Hindlimb muscle (tissue), 1 donor: Measurements from ENCODE around the gene RAPH1. TPM values are rescaled to one million over a fixed set of nuclear protein-coding genes. Genes with fewer than 3 reads are reported as not detected.
"Not testable (repeated sequence)": the region's sequence is repeated elsewhere in the genome, so short reads cannot be mapped to it uniquely, and the experiment has no call there.

Source experiments
- DNase-seq: peaks from one replicate; pipeline ENCODE4 v3.0.0-alpha.2; 2013
- polyA plus RNA-seq: library from polyadenylated mRNA; unstranded; fragments of 120-200 nt; gene quantifications from one replicate; pipeline ENCODE4 v1.2.1, GENCODE V29; 2013; ENCODE audit not compliant: insufficient read length

The RAPH1 gene
- polyA plus RNA-seq, 1 donor = 40.2 TPM

DNA sequence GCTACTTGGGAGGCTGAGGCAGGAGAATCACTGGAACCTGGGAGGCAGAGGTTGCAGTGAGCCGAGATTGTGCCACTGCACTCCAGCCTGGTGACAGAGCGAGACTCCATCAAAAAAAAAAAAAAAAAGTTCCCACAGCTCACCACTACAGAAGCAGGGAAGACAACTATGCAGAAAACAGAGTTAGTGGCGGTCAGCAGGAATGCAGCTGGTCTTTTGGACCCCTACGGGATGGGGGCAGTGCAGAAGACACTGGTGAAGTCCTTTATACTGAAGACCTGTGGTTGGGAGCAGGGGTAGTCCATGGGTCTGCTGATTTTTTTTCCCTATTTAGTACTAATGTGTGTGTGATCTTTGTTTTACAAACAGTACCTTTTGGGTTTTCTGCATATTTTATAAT, 105.5 kb downstream of the RAPH1 start:
- not testable (repeated sequence) for DNase-seq

DNA sequence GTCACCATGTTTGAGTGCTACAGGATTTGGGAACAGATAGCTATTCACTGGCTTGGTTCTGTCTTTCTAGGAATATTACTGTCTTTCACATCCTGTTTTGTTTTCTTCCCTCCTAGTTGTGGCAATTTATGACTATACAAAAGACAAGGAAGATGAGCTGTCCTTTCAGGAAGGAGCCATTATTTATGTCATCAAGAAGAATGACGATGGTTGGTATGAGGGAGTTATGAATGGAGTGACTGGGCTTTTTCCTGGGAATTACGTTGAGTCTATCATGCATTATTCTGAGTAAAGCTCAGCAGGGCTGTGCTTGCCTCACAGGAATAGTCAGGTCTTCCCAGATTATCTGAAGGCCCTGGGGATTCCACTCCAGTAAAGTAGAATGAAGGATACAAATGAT, 108.0 kb downstream of the RAPH1 start:
- no peak for DNase-seq

DNA sequence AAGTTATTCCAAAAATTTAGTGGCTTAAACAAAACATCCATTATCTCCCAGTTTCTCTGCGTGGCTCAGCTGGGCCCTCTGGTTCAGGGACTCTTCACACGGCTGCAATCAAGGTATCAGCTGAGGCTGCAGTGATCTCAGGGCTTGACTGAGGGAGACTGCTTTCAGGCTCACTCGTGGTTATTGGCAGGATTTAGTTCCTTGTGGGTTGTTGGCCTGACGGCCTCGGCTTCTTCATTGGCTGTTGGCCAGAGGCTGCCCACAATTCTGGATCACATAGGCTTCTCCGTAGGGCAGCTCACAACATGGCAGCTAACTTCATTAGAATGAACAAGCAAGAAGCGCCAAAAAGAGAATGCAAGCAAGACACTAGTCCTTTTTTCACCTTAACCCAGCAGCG, 116.8 kb downstream of the RAPH1 start:
- no peak for DNase-seq

DNA sequence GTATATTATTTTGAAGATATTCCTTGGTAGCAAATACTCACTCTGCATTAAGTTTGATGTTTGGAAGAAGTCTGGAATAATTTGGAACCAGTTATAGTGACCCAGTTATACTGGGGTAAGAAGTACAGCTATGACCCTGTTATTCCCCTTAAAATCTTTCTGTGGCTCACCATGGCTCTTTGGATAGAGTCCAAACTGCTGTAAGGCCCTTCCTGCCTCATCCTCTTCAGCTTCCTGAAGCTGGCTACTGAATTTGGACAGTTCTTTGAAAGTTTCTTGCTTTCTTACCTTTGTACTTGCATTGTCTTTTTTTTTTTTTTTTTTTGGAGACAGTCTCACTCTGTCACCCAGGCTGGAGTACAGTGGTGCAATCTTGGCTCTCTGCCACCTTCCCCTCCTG, 121.3 kb downstream of the RAPH1 start:
- no peak for DNase-seq

DNA sequence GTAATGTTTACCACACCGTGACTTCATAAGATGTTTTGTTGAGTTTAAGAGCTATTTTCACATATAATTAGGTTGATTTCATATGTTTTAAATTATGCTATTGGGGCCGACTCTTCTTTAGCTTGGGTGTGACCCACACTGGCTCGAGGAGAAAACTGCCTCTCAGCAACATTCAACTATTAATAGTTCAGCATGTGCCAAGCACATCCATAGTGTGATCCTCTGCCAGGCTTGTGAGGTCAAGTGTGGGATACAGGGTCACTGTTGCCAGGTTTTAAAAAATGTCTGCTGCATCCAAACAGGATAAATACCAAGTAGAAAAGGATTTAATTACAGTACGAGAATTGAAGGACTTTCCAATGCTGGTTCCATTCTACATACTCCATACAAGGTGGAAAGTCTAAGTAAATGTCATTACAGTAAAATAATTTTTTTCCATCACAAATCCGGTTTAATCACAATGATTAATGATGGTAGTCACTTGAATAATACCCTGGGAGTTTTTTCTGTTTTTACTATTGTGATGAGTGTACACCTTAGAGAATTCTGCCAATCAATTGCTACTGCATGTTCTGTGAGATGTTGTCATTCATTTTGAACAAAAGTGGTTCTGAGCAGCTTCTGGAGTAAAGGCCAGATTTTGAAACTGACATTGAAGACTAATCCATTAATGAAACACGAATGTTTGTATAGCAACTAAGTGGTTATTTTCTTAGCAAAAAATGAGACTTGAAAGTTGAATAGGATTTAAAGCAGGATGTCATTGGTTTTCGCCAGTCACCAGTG, 122.4 kb downstream of the RAPH1 start:
- no peak for DNase-seq

DNA sequence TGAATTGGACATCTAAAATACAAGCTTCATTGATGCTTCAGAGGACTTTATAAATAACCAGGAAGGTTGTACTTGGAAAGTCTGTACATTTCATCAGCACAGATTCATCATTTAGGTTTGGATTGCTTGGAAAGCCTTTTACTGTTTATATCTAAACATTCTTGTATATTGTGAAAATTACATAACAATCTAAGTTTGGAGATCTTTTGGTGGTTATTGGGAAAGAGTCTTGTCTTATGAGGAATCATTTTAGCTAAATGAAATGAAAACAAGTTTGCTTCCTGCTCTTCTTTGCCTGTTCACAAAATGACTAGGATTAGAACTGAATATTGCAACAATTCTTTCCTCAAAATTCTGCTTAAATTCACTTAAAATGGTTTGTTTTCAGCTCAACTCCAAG, 127.6 kb downstream of the RAPH1 start:
- no peak for DNase-seq

DNA sequence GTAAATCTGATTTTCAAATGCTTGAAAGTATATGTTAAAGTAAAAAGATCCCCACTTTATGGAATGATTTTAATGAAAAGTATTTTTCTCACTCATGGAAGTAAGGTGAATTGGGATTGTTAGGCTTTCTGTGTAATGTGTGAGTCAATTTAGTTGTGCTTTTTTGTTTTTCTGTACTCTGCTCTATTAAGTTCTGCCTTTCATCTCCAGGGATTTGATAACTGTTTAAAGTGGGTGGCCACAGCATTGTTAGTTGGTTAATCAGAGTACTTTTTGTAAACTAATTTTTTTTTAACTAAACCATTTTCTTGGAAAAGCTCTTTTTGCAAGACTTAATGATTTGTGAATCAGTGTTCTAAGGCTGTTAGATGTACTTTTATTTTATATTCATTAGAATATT, 130.1 kb downstream of the RAPH1 start:
- no peak for DNase-seq

DNA sequence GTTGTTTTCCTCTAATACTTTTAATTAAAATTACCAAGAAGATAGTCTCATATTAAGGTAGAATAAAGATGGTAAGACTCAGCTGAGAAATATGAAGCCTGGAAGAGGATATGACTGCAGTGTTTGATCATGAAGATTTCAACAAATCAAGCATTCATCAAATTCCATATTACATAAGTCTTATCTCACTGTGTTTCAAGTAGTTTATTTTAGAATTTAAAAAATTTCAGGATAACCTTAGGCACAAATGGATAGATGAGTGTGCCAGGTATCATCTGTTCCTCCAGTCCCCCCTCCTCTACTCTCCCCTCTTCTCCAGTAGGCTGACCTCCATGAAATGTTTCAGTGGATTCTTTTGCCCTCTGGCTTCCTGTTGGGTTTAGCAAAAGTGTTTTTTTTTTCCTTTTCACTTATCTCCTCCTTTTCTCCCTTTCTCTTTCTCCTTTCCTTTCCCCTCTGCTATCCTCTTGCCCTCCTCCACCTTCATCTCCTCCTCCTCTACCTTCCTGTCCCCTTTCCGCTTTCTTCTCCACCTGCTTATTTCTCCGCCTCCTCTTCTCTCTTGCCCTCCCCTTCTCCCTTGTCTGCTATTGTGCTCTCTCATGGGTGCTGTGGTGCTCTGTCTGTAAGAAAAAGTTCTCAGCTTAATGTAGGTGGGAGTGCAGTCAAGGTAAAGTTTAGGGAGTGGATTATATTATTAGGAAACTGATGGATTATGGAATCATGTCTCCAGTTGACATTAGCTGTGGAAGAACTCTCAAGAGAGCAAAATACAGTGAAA, 134.1 kb downstream of the RAPH1 start:
- DNase-seq = no peak

DNA sequence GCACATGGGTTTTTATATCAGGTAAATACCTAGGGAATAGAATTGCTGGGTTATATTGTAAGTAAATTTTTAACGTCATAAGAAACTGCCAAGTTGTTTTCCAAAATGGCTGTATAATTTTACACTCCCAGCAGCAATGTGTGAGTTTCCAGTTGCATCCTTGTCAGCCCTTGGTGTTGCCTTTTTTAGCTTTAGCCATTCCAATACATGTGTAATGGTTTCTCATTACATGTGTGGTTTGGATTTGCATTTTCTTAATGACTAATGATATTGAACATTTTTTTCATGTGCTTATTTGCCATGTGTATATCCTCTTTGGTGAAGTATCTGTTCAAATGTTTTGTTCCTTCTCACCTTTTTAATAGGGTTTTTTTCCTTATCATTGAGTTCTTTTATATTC, 136.1 kb downstream of the RAPH1 start:
- no peak for DNase-seq

DNA sequence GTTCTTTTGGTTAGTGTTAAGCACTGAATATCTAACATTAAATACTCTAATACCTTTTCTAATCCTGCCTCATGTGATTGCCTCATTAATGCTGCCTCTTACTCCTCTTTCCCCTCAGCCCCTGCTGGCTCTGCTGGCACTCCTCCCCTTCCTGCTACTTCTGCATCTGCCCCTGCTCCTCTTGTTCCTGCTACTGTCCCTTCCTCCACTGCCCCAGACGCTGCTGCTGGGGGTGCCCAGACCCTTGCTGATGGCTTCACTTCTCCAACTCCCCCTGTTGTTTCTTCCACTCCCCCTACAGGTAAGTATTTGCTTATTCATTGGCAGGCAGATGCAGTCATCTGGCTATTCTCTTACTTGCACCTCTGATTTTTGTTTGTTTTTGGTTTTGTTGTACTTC, 138.4 kb downstream of the RAPH1 start:
- DNase-seq = no peak

DNA sequence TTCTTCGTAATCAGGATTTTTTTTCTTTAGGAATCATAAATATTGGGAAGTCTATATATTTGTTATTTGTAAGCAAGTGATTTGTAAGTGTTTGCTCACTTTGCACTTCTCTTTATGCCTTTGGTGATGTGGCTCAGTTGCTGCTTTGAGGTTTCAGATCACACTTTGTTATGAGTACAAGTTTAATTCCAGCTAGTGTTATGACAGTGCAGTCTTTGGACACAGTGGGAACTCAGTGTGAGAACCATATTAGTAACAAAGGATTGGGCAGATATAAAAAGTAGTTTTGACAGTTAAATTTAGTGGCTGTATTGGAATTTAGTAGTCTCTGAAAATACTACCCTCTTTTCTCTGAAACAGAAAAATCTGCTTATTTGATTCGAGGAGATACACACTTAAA, 139.2 kb downstream of the RAPH1 start:
- no peak for DNase-seq

DNA sequence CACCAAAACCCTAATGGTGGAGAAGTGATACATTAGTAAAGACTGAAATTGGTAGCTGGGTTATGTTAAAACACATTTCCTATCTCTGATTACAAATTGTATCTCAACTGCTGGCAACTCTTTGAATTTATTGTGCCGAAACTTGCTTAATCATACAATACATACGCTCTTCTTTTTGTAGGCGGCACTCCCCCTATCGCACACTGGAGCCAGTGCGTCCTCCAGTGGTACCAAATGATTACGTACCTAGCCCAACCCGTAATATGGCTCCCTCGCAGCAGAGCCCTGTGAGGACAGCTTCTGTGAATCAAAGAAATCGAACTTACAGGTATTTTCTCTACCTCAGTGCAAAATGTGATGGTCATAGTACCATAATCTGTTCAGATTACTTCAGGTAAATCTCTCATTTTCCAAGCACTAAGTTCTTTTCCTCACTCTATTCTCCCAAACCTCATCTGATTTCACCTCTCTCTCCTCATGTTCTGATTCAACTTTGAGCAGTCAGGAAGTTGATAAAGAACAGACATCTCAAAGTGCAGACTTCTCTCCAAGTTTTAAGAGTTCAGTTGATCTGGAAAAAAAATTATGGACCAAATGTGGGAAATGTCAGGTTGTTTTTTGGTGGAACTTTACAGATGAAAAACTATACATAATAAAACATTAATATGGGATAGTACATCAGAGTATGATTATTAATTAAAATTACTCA, 140.4 kb downstream of the RAPH1 start:
- DNase-seq = no peak

DNA sequence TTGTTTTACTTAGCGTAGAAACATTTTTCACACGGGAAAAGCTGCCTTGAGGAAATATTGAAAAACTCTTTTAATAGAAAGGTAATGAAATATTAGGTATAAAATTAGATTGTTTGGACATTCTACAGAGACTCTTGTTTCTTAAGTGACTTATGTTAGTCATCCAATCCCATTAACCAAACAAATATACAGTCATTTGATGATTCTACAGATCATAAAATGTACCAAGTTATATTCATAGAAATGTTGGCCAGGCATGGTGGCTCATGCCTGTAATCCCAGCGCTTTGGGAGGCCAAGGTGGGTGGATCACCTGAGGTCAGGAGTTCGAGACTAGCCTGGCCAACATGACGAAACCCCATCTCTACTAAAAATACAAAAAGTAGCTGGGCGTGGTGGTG, 146.9 kb downstream of the RAPH1 start:
- not testable (repeated sequence) for DNase-seq

DNA sequence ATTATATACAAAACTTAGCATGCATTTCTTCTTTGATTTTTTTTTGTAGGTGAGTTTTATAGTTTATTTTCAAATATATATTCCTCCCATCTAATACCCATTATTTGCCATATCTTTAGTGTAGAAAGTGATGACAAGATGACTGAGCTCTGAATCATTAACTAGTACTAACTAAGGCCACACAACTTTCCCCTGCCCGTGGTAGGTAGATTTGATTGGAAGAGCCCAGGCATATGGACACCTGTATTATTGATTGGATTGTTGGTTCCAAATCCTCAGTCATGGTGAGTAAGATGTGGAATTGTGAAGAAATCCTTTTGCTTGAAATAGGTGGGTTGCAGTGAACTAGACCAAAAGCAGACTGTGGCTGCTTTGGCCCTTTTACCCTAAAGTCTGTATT, 152.1 kb downstream of the RAPH1 start:
- DNase-seq = no peak

DNA sequence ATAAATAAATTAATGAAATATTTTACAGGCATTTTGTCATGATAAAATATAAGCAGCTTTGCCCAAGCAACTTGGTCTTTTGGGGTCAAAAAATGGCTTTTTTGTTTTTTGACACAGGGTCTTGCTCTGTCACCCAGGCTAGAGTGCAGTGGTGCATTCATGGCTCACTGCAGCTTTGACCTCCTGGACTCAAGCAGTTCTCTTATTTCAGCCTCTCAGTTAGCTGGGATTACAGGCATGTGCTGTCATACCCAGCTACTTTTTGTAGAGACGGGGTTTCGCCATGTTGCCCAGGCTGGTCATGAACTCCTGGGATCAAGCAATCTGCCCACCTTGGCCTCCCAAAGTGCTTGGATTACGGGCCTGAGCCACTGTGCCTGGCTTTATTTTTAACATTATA, 155.9 kb downstream of the RAPH1 start:
- no peak for DNase-seq

DNA sequence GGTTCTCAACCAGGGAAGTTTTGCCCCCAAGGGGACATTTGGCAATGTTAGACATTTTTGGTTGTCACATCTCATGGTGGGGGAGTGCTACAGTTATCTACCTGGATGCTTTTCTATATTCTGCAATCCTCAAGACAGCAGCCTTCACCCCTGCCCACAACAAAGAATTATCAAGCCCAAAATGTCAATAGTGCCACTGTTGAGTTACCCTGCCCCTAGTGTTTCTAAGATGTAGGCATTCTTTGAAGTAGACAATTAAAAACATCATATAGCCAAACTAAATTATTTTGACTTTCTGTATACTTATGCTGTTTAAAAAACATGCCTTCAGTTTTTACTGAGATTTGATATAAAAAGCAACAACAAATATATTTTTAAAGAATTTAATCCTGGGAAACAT, 158.9 kb downstream of the RAPH1 start:
- DNase-seq = no peak

DNA sequence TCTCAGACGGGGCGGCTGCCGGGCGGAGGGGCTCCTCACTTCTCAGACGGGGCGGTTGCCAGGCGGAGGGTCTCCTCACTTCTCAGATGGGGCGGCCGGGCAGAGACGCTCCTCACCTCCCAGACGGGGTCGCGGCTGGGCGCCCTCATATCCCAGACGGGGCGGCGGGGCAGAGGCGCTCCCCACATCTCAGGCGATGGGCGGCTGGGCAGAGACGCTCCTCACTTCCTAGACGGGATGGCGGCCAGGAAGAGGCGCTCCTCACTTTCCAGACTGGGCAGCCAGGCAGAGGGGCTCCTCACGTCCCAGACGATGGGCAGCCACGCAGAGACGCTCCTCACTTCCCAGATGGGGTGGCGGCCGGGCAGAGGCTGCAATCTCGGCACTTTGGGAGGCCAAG, 162.4 kb downstream of the RAPH1 start:
- DNase-seq = not testable (repeated sequence)

DNA sequence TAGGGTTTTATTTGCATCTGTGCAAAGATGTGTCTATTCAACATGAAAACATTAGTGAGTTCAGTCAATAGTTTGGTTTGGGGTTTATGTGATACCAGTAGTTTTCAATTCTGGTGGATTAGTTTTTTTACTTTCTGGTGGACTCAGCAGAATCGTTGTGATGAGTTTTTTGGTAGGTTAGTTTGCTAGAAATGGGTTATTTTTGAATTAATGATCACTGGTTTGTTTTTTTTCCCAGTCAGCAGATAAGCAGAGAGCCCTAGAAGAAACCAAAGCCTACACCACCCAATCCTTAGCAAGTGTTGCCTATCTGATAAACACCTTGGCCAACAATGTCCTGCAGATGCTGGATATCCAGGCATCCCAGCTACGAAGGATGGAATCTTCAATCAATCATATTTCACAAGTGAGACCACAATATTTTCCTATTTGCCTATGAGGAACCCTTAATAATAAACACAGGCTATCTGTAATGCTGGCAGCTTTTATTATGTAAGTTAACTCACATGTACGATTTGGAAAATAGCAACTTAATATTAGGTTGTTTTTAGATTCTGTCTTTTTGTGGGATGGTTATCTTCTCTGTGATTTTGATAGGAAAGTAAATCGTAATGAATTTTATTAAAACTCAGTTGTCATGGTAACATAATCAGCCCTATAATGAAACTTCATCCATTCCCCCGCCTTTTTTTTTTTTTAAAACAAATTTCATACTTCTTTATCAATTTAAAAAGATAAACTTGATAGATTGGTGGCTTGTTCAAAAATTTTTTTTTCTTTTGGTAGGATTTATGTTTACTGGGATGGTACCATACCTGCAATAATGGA, 168.2 kb downstream of the RAPH1 start:
- DNase-seq = no peak

DNA sequence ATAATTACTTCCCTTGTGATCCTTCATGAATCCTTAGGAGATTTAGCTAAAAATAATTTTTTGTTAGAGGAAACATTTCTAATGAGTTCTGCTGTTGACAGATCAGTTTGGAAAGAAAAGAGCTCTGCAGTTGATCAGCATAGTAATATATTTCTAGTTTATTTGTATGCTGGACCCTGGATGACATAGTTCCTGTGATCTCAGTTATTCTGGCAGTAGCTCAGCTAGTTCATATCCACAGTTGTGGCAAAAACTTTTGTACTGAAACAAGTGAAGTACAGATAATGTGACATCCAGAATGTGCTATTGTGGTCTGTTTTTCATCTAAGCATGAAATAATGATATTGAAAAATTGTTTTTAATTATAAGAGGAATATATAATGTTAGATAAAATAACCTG, 173.2 kb downstream of the RAPH1 start:
- DNase-seq = peak; percentile 16

DNA sequence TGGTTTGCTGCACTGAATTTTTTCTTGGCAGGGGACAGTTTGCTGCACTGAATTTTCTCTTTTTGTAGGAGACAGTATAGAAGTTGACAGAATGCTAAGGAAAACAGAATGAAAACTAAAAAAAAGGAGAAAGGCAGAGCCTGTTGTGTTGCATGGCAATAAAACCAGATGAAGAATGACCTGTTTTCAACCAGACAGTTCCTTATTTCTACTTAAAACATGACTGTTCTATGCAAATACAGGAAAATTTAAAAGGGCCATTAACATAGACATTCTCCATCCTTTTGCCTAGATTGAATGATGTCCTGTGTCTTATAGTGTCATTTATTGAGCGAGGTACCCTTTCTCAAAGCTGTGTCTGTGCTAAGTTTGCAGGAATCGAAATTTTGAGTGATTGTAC, 173.6 kb downstream of the RAPH1 start:
- no peak for DNase-seq

DNA sequence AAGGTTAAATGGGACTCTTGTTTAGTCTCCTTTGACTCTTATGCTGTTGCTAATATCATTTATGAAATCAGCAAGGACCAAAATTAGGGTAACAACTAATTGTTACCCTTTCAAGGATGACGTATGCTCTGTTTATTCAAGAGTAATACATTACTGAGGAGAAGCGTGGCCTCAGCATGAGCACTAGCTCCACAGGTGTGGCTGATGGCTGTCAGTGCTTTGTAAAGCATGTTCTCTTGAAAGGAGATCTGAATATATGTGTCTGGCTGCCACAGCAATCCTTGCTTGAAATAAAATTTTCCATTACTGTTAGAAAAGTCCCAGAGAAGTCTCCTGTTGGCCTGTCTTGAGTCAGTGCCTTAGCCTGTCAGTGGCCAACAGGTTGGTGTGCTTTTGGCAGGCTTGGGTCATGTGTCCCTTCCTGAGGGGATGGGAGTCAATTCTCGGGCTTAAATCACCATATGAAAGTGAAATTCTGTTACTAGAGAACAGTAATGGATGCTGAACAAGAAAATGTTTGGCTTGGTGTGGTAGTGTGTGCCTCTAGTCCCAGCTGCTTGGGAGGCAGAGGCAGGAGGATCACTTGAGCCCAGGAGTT, 174.2 kb downstream of the RAPH1 start:
- DNase-seq = no peak

DNA sequence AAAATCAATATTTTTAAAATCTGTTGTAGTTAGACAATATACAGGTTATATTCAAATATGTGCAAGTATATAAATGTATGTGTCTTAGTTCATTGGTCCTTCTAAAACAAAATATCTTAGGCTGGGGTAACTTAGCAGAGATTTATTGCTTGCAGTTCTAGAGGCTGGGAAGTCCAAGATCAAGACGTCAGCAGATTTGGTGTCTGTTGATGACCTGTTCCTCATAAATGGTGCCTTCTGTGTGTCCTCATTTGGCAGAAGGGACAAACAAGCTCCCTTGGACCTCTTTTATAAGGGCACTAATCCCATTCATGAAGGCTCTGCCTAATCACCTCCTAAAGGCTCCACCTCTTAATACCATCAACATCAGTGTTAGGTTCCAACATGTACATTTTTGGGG, 175.7 kb downstream of the RAPH1 start:
- no peak for DNase-seq
